AG10803 (cell line): ENCODE data around the gene AHCTF1.
"Not testable (repeated sequence)": the region's sequence is repeated elsewhere in the genome, so short reads cannot be mapped to it uniquely, and the experiment has no call there.

ENCODE experiments used
- DNase-seq: peaks from one replicate; pipeline ENCODE4 v3.0.0; 2010; ENCODE audit warnings: low read depth
- H3K4me3 ChIP-seq: 2 replicates; pipeline ENCODE4 v1.5.1; 2011; ENCODE audit warnings: mild to moderate bottlenecking, low read length, control low read depth
- TF ChIP-seq, protein P1 (sequence below): conservative IDR thresholded peaks from 2 replicates; pipeline ENCODE4 v1.5.1; 2011; ENCODE audit warnings: mild to moderate bottlenecking, low read length, control low read depth, inconsistent platforms

AHCTF1 gene

DNA sequence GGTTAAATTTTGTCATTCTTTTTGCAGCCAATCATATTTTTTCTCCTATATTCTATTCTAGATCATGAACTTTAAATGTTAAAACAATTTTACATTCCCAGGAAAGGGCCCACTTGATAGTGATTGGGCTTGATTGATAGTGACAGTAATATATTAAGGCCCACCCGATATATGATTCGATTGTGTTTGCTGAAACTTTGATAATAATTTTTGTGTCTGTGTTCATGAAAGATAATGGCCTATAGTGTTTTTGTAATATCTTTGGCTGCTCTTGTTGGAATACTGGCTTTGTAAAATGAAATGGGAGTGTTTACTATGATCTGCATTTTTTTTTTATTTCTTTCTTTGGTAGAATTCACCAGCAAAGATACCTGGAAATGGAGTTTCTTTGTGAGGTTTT lies 107.2 kb downstream of the AHCTF1 start:
- TF ChIP-seq, protein P1, sequence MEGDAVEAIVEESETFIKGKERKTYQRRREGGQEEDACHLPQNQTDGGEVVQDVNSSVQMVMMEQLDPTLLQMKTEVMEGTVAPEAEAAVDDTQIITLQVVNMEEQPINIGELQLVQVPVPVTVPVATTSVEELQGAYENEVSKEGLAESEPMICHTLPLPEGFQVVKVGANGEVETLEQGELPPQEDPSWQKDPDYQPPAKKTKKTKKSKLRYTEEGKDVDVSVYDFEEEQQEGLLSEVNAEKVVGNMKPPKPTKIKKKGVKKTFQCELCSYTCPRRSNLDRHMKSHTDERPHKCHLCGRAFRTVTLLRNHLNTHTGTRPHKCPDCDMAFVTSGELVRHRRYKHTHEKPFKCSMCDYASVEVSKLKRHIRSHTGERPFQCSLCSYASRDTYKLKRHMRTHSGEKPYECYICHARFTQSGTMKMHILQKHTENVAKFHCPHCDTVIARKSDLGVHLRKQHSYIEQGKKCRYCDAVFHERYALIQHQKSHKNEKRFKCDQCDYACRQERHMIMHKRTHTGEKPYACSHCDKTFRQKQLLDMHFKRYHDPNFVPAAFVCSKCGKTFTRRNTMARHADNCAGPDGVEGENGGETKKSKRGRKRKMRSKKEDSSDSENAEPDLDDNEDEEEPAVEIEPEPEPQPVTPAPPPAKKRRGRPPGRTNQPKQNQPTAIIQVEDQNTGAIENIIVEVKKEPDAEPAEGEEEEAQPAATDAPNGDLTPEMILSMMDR = no peak
- no peak for DNase-seq
- no peak overlapping the region for H3K4me3 ChIP-seq

DNA sequence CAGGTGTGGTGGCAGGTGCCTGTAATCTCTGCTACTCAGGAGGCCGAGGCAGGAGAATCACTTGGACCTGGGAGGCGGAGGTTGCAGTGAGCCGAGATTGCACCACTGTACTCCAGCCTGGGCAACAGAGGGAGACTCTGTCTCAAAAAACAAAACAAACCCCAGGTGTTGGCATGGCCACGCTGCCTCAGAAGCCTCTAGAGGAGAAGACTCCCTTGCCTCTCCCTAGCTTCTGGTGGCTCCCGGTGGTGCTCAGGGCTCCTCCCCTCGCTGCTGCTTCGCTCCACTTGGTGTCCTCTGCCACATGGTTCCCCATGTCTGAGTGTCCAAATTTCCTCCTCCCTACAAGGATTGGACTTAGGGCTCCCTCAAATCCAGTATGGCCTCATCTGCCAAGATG lies 109.6 kb downstream of the AHCTF1 start:
- DNase-seq, H3K4me3 ChIP-seq: not testable (repeated sequence)

DNA sequence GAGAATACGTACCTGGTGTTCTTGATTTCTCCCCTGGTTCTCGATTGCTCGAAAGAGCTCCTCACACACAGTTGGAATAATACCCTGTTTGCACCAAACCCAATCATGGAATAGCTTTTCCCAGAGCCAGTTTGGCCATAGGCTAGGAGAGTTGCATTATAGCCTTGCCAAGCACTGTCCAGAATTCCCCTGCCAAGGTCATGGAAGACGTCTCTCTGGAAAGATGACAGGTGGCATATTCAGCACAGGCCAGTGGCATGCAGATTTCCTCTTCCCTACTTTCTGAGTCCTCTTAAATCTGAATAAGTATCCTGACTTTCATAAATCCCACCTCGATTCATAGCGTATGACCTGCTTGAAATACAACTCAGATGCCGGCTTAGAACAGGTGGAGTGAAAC lies 111.1 kb downstream of the AHCTF1 start:
- DNase-seq = no peak
- TF ChIP-seq, protein P1 = no peak
- no peak overlapping the region for H3K4me3 ChIP-seq

DNA sequence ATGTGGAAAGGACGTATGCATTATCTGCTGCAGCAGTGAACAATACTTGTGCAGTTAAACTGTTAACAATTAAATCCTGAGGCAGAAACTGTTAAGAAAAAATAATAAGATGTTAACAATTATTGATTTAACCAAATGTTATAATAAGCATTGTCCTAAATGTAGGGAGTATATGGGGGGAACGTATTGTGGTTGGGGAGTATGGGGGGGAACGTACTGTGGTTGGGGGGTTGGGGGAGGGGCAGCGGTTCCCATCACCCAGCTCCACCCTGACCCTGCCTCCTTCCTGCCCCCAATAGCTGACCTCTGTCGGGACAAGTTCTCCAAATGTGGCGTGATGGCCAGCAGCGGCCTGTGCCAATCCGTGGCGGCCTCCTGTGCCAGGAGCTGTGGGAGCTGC lies 114.0 kb downstream of the AHCTF1 start:
- not testable (repeated sequence) for H3K4me3 ChIP-seq
- DNase-seq = peak; percentile 55

DNA sequence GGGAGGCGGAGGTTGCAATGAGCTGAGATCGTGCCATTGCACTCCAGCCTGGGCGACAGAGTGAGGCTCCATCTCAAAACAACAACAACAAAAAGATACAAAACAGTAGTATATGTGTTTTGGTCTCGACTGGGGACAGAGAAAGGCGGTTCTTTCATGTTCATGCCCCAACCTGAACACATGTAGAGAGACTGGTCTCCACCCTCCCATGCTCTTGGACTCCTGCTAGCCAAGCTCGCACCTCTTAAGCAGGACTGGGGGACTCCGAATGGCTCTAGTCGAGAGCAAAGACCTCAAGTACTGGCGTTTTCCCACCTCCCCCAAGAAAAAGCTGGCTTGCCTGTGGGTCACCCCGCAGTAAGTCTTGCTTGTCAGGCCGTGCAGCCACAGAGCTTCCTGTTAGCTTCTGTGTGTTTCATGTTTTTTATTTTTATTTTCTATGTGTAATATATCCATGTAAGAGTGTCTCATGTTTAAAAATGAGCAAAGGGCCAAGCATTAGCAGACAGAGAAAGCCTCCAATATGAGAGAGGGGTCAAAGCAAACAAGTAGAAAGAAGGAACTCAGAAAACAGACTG lies 116.0 kb downstream of the AHCTF1 start:
- no peak overlapping the region for H3K4me3 ChIP-seq
- TF ChIP-seq, protein P1 = no peak

DNA sequence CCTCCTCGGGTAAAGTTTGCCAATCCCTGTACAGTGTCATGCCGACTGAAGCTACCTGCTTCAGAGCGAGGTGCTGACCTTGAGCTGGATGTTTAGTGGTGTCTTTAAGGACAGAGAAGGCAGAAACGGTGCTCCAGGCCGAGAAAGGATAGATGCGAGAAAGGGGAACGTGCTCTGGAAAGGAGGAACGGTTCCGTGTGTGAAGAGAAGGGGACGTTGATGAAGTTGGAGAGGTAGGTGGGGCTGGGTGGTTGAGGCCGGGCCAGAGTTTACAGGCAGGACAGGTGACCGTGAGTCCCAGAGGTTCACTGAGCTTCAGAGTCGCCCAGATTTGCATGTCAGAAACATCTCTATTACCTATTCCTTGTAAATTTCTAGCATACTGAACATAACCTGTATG lies 116.9 kb downstream of the AHCTF1 start:
- TF ChIP-seq, protein P1 = no peak
- no peak overlapping the region for H3K4me3 ChIP-seq
- DNase-seq = no peak

More for the DNA sequence above, 116.0 kb downstream of the AHCTF1 start:
- no peak for DNase-seq

DNA sequence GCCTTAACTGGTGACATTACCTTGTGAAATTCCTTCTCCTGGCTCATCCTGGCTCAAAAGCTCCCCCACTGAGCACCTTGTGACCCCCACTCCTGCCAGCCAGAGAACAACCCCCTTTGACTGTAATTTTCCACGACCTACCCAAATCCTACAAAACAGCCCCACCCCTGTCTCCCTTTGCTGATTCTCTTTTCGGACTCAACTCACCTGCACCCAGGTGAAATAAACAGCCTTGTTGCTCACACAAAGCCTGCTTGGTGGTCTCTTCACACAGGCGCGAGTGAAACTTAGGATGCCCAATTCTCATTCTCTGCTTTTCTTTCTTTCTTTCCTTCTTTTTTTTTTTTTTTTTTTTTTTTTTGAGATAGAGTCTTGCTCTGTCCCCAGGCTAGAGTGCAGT lies 118.4 kb downstream of the AHCTF1 start:
- not testable (repeated sequence) for H3K4me3 ChIP-seq, DNase-seq

DNA sequence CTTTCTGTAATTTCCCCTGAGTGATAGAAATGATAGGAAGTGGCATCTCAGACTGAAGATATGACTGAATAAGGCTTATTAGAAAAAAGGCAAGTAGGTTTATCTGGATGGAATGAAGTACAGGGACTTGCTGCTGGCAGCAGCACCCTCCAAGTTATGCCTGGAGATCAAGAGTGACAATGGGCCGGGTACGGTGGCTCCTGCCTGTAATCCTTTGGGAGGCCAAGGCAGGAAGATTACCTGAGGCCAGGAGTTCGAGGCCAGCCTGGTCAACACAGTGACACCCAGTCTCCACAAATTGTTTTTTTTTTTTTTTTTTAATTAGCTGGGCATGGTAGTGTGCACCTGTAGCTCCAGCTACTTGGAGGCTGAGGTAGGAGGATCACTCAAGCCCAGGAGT lies 119.8 kb downstream of the AHCTF1 start:
- TF ChIP-seq, protein P1 = no peak
- H3K4me3 ChIP-seq = no peak overlapping the region
- DNase-seq = no peak

DNA sequence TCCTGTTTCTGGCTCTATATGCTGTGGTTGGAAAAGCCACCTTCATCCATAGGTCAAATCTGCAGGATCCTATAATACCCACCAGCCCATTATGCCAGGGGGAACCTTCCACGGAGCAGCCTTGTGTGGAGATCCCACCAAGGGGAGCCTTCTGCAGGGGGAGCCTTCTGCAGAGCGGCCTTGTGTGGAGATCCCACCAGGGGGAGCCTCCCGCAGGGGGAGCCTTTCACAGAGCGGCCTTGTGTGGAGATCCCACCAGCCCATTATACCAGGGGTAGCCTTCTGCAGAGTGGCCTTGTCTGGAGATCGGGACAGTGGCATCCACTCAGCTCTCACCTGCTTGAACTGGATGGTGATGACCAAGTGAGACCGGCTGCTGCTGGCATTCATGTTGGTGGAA lies 122.3 kb downstream of the AHCTF1 start:
- TF ChIP-seq, protein P1 = no peak
- H3K4me3 ChIP-seq = no peak overlapping the region
- DNase-seq = no peak
